Mesenchymal stem cell (in vitro differentiated cells and primary cell): Measurements from ENCODE around the gene RFWD3.
A peak's percentile ranks its signal among the peaks of the same experiment; 100 is the strongest.

Experiments
- DNase-seq: peaks from one replicate; pipeline ENCODE4 v3.0.0-alpha.2; 2013
- H2AFZ ChIP-seq: one replicate; pipeline ENCODE4 v1.6.1; 2013; ENCODE audit warnings: low read depth, mild to moderate bottlenecking, control low read depth, inconsistent platforms, low read length, moderate library complexity
- H2AK5ac ChIP-seq: 2 replicates; pipeline ENCODE4 v1.6.1; 2013; ENCODE audit warnings: low read length, moderate library complexity, mild to moderate bottlenecking, inconsistent platforms; ENCODE audit not compliant: severe bottlenecking
- H2BK120ac ChIP-seq: one replicate; pipeline ENCODE4 v1.6.1; 2013; ENCODE audit warnings: low read depth, mild to moderate bottlenecking, inconsistent platforms, low read length, moderate library complexity
- H2BK12ac ChIP-seq, 2 experiments: one replicate each; pipeline ENCODE4 v1.6.1; 2013; ENCODE audit warnings: inconsistent platforms in 2 of 2, low read length in 2 of 2, mild to moderate bottlenecking in 2 of 2, moderate library complexity in 2 of 2, control low read depth in 1 of 2
- H2BK15ac ChIP-seq: one replicate; pipeline ENCODE4 v1.6.1; 2013; ENCODE audit warnings: mild to moderate bottlenecking, low read depth, inconsistent platforms; ENCODE audit not compliant: poor library complexity, severe bottlenecking
- H2BK5ac ChIP-seq: 2 replicates; pipeline ENCODE4 v1.6.1; 2013; ENCODE audit warnings: low read depth, mild to moderate bottlenecking, low read length, control low read depth, inconsistent platforms; ENCODE audit not compliant: poor library complexity, severe bottlenecking
- H3K14ac ChIP-seq, 2 experiments: one replicate each; pipeline ENCODE4 v1.6.1; 2013; ENCODE audit warnings: inconsistent platforms in 2 of 2, low read length in 2 of 2, control low read depth in 1 of 2, mild to moderate bottlenecking in 1 of 2, moderate library complexity in 1 of 2
- H3K18ac ChIP-seq, 2 experiments: one replicate each; pipeline ENCODE4 v1.6.1; 2013; ENCODE audit warnings: inconsistent platforms in 2 of 2, low read length in 2 of 2, control low read depth in 1 of 2, low read depth in 1 of 2, mild to moderate bottlenecking in 1 of 2
- H3K23ac ChIP-seq, 2 experiments: one replicate each; pipeline ENCODE4 v1.6.1; 2013; ENCODE audit warnings: inconsistent platforms in 2 of 2, low read length in 2 of 2, mild to moderate bottlenecking in 2 of 2, moderate library complexity in 2 of 2, control low read depth in 1 of 2
- H3K27ac ChIP-seq: 2 replicates; pipeline ENCODE4 v1.5.1; 2013; ENCODE audit warnings: mild to moderate bottlenecking, moderate library complexity, low read length, control low read depth, inconsistent platforms; ENCODE audit not compliant: poor library complexity, severe bottlenecking
- H3K27me3 ChIP-seq, 2 experiments: 2 replicates each; pipeline versions ENCODE4 v1.6.1 to v1.7.0; 2013; ENCODE audit warnings: low read length in 2 of 2, mild to moderate bottlenecking in 2 of 2, moderate library complexity in 2 of 2, control low read depth in 1 of 2, inconsistent platforms in 1 of 2; ENCODE audit not compliant: control insufficient read depth in 1 of 2, insufficient read depth in 1 of 2
- H3K36me3 ChIP-seq, 2 experiments: 2 replicates each; pipeline versions ENCODE4 v1.6.1 to v1.7.0; 2013; ENCODE audit warnings: low read length in 2 of 2, control low read depth in 1 of 2, inconsistent platforms in 1 of 2, low read depth in 1 of 2, mild to moderate bottlenecking in 1 of 2; ENCODE audit not compliant: insufficient read depth in 2 of 2, control insufficient read depth in 1 of 2
- H3K4ac ChIP-seq, 2 experiments: one replicate each; pipeline ENCODE4 v1.6.1; 2013; ENCODE audit warnings: inconsistent platforms in 2 of 2, low read length in 2 of 2, mild to moderate bottlenecking in 2 of 2, moderate library complexity in 2 of 2, control low read depth in 1 of 2, low read depth in 1 of 2
- H3K4me1 ChIP-seq: 2 replicates; pipeline ENCODE4 v1.6.1; 2013; ENCODE audit warnings: low read depth, low read length, control low read depth; ENCODE audit not compliant: control insufficient read depth, insufficient read depth
- H3K4me2 ChIP-seq: 2 replicates; pipeline ENCODE4 v1.6.1; 2013; ENCODE audit warnings: low read length, mild to moderate bottlenecking, inconsistent platforms; ENCODE audit not compliant: poor library complexity, severe bottlenecking
- H3K4me3 ChIP-seq, 2 experiments: 2 replicates each; pipeline versions ENCODE4 v1.5.1 to v1.7.0; 2013; ENCODE audit warnings: low read length in 2 of 2, mild to moderate bottlenecking in 2 of 2, control low read depth in 1 of 2, low read depth in 1 of 2; ENCODE audit not compliant: insufficient read depth in 1 of 2
- H3K79me1 ChIP-seq: replicated peaks from 2 replicates; pipeline ENCODE4 v1.6.1; 2013; ENCODE audit warnings: mild to moderate bottlenecking, control low read depth, low read length, inconsistent platforms; ENCODE audit not compliant: poor library complexity, severe bottlenecking
- H3K9ac ChIP-seq: 2 replicates; pipeline ENCODE4 v1.7.0; 2013; ENCODE audit warnings: mild to moderate bottlenecking, low read length, moderate library complexity
- H3K9me3 ChIP-seq: 2 replicates; pipeline ENCODE4 v1.7.0; 2013; ENCODE audit warnings: mild to moderate bottlenecking, low read length; ENCODE audit not compliant: control insufficient read depth
- H4K8ac ChIP-seq: one replicate; pipeline ENCODE4 v1.6.1; 2013; ENCODE audit warnings: inconsistent platforms, mild to moderate bottlenecking, low read length, moderate library complexity
- H4K91ac ChIP-seq: one replicate; pipeline ENCODE4 v1.6.1; 2013; ENCODE audit warnings: mild to moderate bottlenecking, low read length, inconsistent platforms
- WGBS: methylation state at CpG from one replicate; pipeline ENCODE4 v1.1.7; 2013; ENCODE audit warnings: mixed read lengths; 5-methylcytosine and 5-hydroxymethylcytosine counted together

Gene RFWD3

DNA sequence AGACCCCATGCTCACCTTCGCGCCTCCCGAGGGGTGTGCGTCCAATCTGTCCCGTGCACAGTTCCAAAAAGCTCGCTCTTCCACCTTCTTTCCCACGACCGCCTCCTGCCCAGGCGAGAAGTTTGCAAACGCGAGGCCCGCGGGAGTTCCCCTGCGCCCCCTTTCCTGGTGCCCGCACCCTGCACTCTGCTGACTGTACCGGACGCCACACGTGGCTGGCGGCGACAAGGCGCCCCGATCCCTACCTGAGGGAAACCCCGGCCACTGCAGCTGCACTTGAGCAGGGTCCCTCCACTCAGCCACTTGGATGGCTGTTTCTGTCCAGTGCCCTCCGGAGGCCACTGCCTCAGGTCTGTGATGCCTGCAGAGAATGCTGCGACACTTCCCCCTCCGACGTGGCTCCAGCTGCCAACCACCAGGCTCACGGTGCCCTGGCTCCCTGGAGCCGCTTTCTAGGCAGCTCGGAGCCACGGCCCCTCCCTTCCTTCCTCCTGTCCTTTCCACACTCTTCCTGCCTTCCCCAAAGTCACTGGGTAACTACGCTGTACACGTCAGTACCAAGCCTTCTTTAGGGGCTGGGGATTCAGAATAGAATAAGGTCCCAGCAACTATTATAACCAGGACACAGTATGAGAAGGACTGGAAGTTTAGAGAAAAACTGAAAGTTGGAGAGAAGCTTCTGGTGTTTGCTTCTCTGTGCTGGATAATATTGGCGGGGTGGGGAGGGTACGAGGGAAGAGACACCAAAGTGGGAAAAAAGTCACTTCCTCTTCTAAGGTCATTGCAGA, 34.0 kb upstream of the RFWD3 start, which contains the start of gene MLKL:
Gene MLKL (minus strand): TSS at position 425 of the 788 bp plus-strand sequence. CDS start 5,105 bp downstream, outside the sequence.
- H2BK12ac ChIP-seq, result peak within 1 kb of the TSS in 1 of 2 experiments; percentile 11
- peak within 1 kb of the TSS; percentile 87 for H3K9ac ChIP-seq
- peak within 1 kb of the TSS; percentile 59 for H2AFZ ChIP-seq
- H4K8ac ChIP-seq, result peak within 1 kb of the TSS; percentile 98
- peak within 1 kb of the TSS in 1 of 2 experiments; percentile 19 for H3K14ac ChIP-seq
- H3K36me3 ChIP-seq, result no peaks in the 10 kb centered on the region
- peak within 1 kb of the TSS; percentile 77 for H2BK15ac ChIP-seq
- H3K18ac ChIP-seq, result peak within 1 kb of the TSS; percentile 69 to 98
- H2BK5ac ChIP-seq, result no peak within 1 kb of the TSS
- WGBS, result 44% methylated on average over 31 of the region's 35 CpGs
- peak within 1 kb of the TSS; percentile 52 to 96 for H3K4ac ChIP-seq
- no peak within 1 kb of the TSS for H3K23ac ChIP-seq
- H3K27me3 ChIP-seq, result no peaks in the 10 kb centered on the region
- no peaks in the 10 kb centered on the region for H3K9me3 ChIP-seq
- peak within 1 kb of the TSS; percentile 28 to 99 for H3K4me3 ChIP-seq
- H2BK120ac ChIP-seq, result peak within 1 kb of the TSS; percentile 75
- H2AK5ac ChIP-seq, result no peak within 1 kb of the TSS
- no peaks in the 10 kb centered on the region for H3K79me1 ChIP-seq
- DNase-seq, result peak; percentile 83
- no peak within 1 kb of the TSS for H3K4me2 ChIP-seq
- H3K27ac ChIP-seq, result no peak within 1 kb of the TSS
- H4K91ac ChIP-seq, result peak within 1 kb of the TSS; percentile 99
- H3K4me1 ChIP-seq, result peaks cover 3% of the 10 kb centered on the region

GRCh38 chr16:74700116-74700437, 33.4 kb upstream of the RFWD3 start:
- Histone ChIP-seq H2BK5ac (no peak overlapping the region), H3K4me3 (peak overlapping the region; percentile 28 to 99), H3K27me3 (no peaks in the 10 kb centered on the region), H2AFZ (peak overlapping the region; percentile 59), H3K18ac (peak overlapping the region; percentile 69 to 98), H2BK12ac (no peak overlapping the region), H4K91ac (peak overlapping the region; percentile 99), H3K4me2 (no peak overlapping the region), H3K79me1 (no peaks in the 10 kb centered on the region), H3K23ac (no peak overlapping the region), H3K4me1 (peaks cover 3% of the 10 kb centered on the region), H3K9me3 (no peaks in the 10 kb centered on the region), H3K27ac (no peak overlapping the region), H2BK120ac (no peak overlapping the region), H3K36me3 (peaks cover 0 to 5% of the 10 kb centered on the region in 2 experiments), H3K9ac (peak overlapping the region; percentile 87), H3K4ac (peak overlapping the region; percentile 52 to 96), H4K8ac (peak overlapping the region; percentile 98), H2BK15ac (peak overlapping the region; percentile 77), H2AK5ac (no peak overlapping the region), H3K14ac (no peak overlapping the region)
- 45% methylated on average over 16 of the region's 16 CpGs for WGBS
- peak; percentile 46 for DNase-seq

DNA sequence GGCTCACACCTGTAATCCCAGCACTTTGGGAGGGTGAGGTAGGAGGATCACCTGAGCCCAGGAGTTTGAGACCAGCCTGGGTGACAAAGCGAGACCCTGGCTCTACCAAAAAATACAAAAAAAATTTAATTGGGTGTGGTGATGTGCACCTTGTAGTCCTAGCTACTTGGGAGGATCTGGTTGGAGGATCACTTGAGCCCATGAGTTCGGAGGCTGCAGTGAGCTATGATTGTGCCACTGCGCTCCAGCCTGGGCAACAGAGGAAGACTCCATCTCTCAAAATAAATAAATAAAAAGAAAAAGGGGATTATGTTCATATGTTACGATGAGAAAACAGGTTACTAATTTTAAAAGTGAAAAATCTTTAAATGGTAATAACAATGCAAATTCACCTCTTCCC, 33.0 kb upstream of the RFWD3 start:
- H3K23ac ChIP-seq, result no peak overlapping the region
- peaks cover 0 to 7% of the 10 kb centered on the region in 2 experiments for H3K36me3 ChIP-seq
- H3K27me3 ChIP-seq, result no peaks in the 10 kb centered on the region
- no peak overlapping the region for H2BK120ac ChIP-seq
- no peak overlapping the region for H3K18ac ChIP-seq
- H3K4ac ChIP-seq, result no peak overlapping the region
- H3K9ac ChIP-seq, result peak overlapping the region; percentile 87
- 82% methylated on average over 2 of the region's 4 CpGs for WGBS
- no peak overlapping the region for H2BK15ac ChIP-seq
- H3K4me2 ChIP-seq, result no peak overlapping the region
- H2AFZ ChIP-seq, result no peak overlapping the region
- no peak overlapping the region for H2BK12ac ChIP-seq
- H3K79me1 ChIP-seq, result no peaks in the 10 kb centered on the region
- H3K9me3 ChIP-seq, result no peaks in the 10 kb centered on the region
- H3K4me3 ChIP-seq, result peak overlapping the region in 1 of 2 experiments; percentile 99
- H3K27ac ChIP-seq, result no peak overlapping the region
- no peak for DNase-seq
- no peak overlapping the region for H4K91ac ChIP-seq
- H4K8ac ChIP-seq, result no peak overlapping the region
- no peak overlapping the region for H3K14ac ChIP-seq
- no peak overlapping the region for H2BK5ac ChIP-seq
- peaks cover 3% of the 10 kb centered on the region for H3K4me1 ChIP-seq
- no peak overlapping the region for H2AK5ac ChIP-seq

GRCh38 chr16:74698222-74698621, 31.5 kb upstream of the RFWD3 start:
- Histone ChIP-seq H2AFZ (no peak overlapping the region), H3K79me1 (no peaks in the 10 kb centered on the region), H3K4me2 (no peak overlapping the region), H3K4ac (no peak overlapping the region), H3K9ac (no peak overlapping the region), H4K91ac (no peak overlapping the region), H3K36me3 (peaks cover 0 to 16% of the 10 kb centered on the region in 2 experiments), H3K9me3 (no peaks in the 10 kb centered on the region), H3K27ac (no peak overlapping the region), H4K8ac (no peak overlapping the region), H3K4me1 (peaks cover 3% of the 10 kb centered on the region), H3K18ac (no peak overlapping the region), H2AK5ac (no peak overlapping the region), H3K14ac (no peak overlapping the region), H2BK120ac (no peak overlapping the region), H3K23ac (no peak overlapping the region), H2BK5ac (no peak overlapping the region), H2BK15ac (no peak overlapping the region), H3K4me3 (peak overlapping the region in 1 of 2 experiments; percentile 22), H2BK12ac (no peak overlapping the region), H3K27me3 (no peaks in the 10 kb centered on the region)
- peak; percentile 38 for DNase-seq
- WGBS, result 84% methylated on average over 4 of the region's 4 CpGs
